Duodenal mucosa (tissue), 2 donors: Measurements from ENCODE around the gene CEP162.

ENCODE experiments used
- H3K27ac ChIP-seq: one replicate; pipeline ENCODE4 v1.7.0; 2013; ENCODE audit warnings: low read depth, low read length
- H3K27me3 ChIP-seq, 2 donors: one replicate each; pipeline ENCODE4 v1.7.0; 2013; ENCODE audit warnings: low read length in 2 of 2, control low read depth in 1 of 2; ENCODE audit not compliant: insufficient read depth in 2 of 2, control insufficient read depth in 1 of 2
- H3K36me3 ChIP-seq, 2 donors: one replicate each; pipeline ENCODE4 v1.7.0; 2013; ENCODE audit warnings: low read length in 2 of 2, control low read depth in 1 of 2; ENCODE audit not compliant: insufficient read depth in 2 of 2, control insufficient read depth in 1 of 2
- H3K4me1 ChIP-seq, 2 donors: one replicate each; pipeline ENCODE4 v1.7.0; 2013; ENCODE audit warnings: low read length in 2 of 2, control low read depth in 1 of 2; ENCODE audit not compliant: insufficient read depth in 2 of 2, control insufficient read depth in 1 of 2
- H3K4me3 ChIP-seq, 2 donors: one replicate each; pipeline ENCODE4 v1.7.0; 2013; ENCODE audit warnings: low read length in 2 of 2, low read depth in 1 of 2
- H3K9ac ChIP-seq, 2 donors: one replicate each; pipeline ENCODE4 v1.7.0; 2013; ENCODE audit warnings: low read length in 2 of 2, low read depth in 1 of 2
- H3K9me3 ChIP-seq, 2 donors: one replicate each; pipeline ENCODE4 v1.7.0; 2013; ENCODE audit warnings: low read length in 2 of 2, control low read depth in 1 of 2; ENCODE audit not compliant: control insufficient read depth in 1 of 2

Gene CEP162

GRCh38 chr6:84161190-84161589 lies 66.3 kb downstream of the CEP162 start:
- Histone ChIP-seq H3K4me3 (no peak overlapping the region), H3K36me3 (peaks cover 0 to 14% of the 10 kb centered on the region in 2 donors), H3K27me3 (no peaks in the 10 kb centered on the region), H3K9ac (no peak overlapping the region), H3K4me1 (no peaks in the 10 kb centered on the region), H3K27ac (no peak overlapping the region), H3K9me3 (no peaks in the 10 kb centered on the region)

- Histone ChIP-seq H3K27ac (no peak overlapping the region), H3K9ac (no peak overlapping the region), H3K36me3 (peaks cover 0 to 10% of the 10 kb centered on the region in 2 donors), H3K4me3 (no peak overlapping the region), H3K9me3 (no peaks in the 10 kb centered on the region), H3K4me1 (no peaks in the 10 kb centered on the region), H3K27me3 (no peaks in the 10 kb centered on the region)
Observed at GRCh38 chr6:84156306-84156705, 71.1 kb downstream of the CEP162 start.

- Histone ChIP-seq H3K4me1 (no peaks in the 10 kb centered on the region), H3K27ac (no peak overlapping the region), H3K4me3 (no peak overlapping the region), H3K36me3 (peaks cover 0 to 4% of the 10 kb centered on the region in 2 donors), H3K9me3 (no peaks in the 10 kb centered on the region), H3K9ac (no peak overlapping the region), H3K27me3 (no peaks in the 10 kb centered on the region)
Observed at GRCh38 chr6:84151669-84152068, 75.8 kb downstream of the CEP162 start.

- H3K27ac ChIP-seq = no peak overlapping the region
- no peaks in the 10 kb centered on the region for H3K4me1 ChIP-seq
- H3K36me3 ChIP-seq = peaks cover 0 to 4% of the 10 kb centered on the region in 2 donors
- no peak overlapping the region for H3K9ac ChIP-seq
- no peaks in the 10 kb centered on the region for H3K27me3 ChIP-seq
- H3K4me3 ChIP-seq = no peak overlapping the region
- H3K9me3 ChIP-seq = no peaks in the 10 kb centered on the region
Observed at GRCh38 chr6:84150705-84151104, 76.7 kb downstream of the CEP162 start.

GRCh38 chr6:84141521-84141920 lies 85.9 kb downstream of the CEP162 start:
- no peak overlapping the region for H3K9ac ChIP-seq
- H3K27ac ChIP-seq = no peak overlapping the region
- H3K9me3 ChIP-seq = no peaks in the 10 kb centered on the region
- no peak overlapping the region for H3K4me3 ChIP-seq
- H3K36me3 ChIP-seq = peaks cover 0 to 6% of the 10 kb centered on the region in 2 donors
- no peaks in the 10 kb centered on the region for H3K27me3 ChIP-seq
- no peaks in the 10 kb centered on the region for H3K4me1 ChIP-seq

- Histone ChIP-seq H3K4me3 (no peak overlapping the region), H3K4me1 (no peaks in the 10 kb centered on the region), H3K27me3 (no peaks in the 10 kb centered on the region), H3K36me3 (peaks cover 0 to 6% of the 10 kb centered on the region in 2 donors), H3K27ac (no peak overlapping the region), H3K9me3 (no peaks in the 10 kb centered on the region), H3K9ac (no peak overlapping the region)
Observed at GRCh38 chr6:84139311-84139710, 88.1 kb downstream of the CEP162 start.

GRCh38 chr6:84137989-84138575 lies 89.4 kb downstream of the CEP162 start:
- Histone ChIP-seq H3K9me3 (peaks cover 0 to 4% of the 10 kb centered on the region in 2 donors), H3K9ac (no peak overlapping the region), H3K27ac (no peak overlapping the region), H3K4me1 (no peaks in the 10 kb centered on the region), H3K27me3 (no peaks in the 10 kb centered on the region), H3K36me3 (peaks cover 0 to 6% of the 10 kb centered on the region in 2 donors), H3K4me3 (no peak overlapping the region)

GRCh38 chr6:84137051-84137375 lies 90.4 kb downstream of the CEP162 start:
- peaks cover 0 to 4% of the 10 kb centered on the region in 2 donors for H3K9me3 ChIP-seq
- H3K27ac ChIP-seq = no peak overlapping the region
- H3K4me1 ChIP-seq = no peaks in the 10 kb centered on the region
- H3K27me3 ChIP-seq = no peaks in the 10 kb centered on the region
- H3K9ac ChIP-seq = no peak overlapping the region
- H3K36me3 ChIP-seq = peaks cover 0 to 6% of the 10 kb centered on the region in 2 donors
- no peak overlapping the region for H3K4me3 ChIP-seq

GRCh38 chr6:84136364-84137050 lies 90.9 kb downstream of the CEP162 start:
- H3K9ac ChIP-seq = no peak overlapping the region
- no peaks in the 10 kb centered on the region for H3K27me3 ChIP-seq
- peaks cover 0 to 6% of the 10 kb centered on the region in 2 donors for H3K36me3 ChIP-seq
- H3K27ac ChIP-seq = no peak overlapping the region
- no peaks in the 10 kb centered on the region for H3K4me1 ChIP-seq
- H3K9me3 ChIP-seq = peaks cover 0 to 4% of the 10 kb centered on the region in 2 donors
- no peak overlapping the region for H3K4me3 ChIP-seq

- Histone ChIP-seq H3K27ac (no peak overlapping the region), H3K9ac (no peak overlapping the region), H3K27me3 (no peaks in the 10 kb centered on the region), H3K9me3 (peaks cover 0 to 4% of the 10 kb centered on the region in 2 donors), H3K36me3 (peaks cover 0 to 6% of the 10 kb centered on the region in 2 donors), H3K4me3 (no peak overlapping the region), H3K4me1 (no peaks in the 10 kb centered on the region)
Observed at GRCh38 chr6:84135291-84135690, 92.2 kb downstream of the CEP162 start.
